ENCODE measurements around the gene GAD1. TPM values are rescaled to one million over a fixed set of nuclear protein-coding genes. Genes with fewer than 3 reads are reported as not detected.

GAD1 gene
- total and polyA plus RNA-seq, 11 donors: 0.04 to 0.51 (median 0.35) TPM; not detected in 7

DNA sequence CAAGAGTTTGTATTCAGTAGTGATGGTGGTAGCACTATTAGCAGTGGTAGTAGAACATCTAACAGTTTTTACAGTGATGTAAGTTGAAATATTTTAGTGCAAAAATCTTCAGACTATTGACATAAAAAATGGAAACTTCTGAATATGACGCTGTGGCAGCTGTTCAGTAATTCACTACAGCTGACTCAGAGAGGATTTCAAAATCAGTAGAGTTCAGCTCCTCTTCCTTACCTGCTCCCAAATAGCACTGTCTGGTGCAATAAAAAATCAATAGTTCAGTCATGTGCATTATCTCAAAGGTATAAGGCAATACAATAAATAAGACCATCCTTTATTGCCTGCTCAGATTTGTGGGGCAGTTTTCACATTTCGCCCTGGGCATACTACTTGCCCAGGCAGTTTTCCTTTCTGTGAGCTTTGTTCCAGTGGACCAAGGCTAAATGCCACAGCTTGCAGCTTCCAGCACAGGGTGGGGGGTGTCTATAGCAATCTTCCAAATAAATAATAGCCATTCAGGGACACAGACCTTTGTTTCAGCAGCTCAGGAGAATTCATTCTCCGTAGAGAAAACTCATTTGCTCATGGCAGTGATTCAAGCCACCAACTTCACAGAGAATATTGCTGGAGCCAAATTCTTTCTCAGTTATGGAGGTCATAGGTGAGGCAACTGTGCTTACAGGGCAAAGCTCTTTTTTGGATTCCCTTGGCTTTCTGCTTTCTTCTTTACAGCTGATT, 78.5 kb downstream of the GAD1 start:
- Histone ChIP-seq H3K27me3 (peaks cover 0 to 9% (median 0%) of the 10 kb centered on the region in 9 donors), H3K27ac (no peak overlapping the region), H3K9me3 (no peaks in the 10 kb centered on the region), H3K4me3 (no peak overlapping the region), H3K4me1 (no peaks in the 10 kb centered on the region), H3K36me3 (no peaks in the 10 kb centered on the region)
- no peak for TF ChIP-seq POLR2A (IDR thresholded peaks at IDR 0.05)
- TF ChIP-seq, protein P1, sequence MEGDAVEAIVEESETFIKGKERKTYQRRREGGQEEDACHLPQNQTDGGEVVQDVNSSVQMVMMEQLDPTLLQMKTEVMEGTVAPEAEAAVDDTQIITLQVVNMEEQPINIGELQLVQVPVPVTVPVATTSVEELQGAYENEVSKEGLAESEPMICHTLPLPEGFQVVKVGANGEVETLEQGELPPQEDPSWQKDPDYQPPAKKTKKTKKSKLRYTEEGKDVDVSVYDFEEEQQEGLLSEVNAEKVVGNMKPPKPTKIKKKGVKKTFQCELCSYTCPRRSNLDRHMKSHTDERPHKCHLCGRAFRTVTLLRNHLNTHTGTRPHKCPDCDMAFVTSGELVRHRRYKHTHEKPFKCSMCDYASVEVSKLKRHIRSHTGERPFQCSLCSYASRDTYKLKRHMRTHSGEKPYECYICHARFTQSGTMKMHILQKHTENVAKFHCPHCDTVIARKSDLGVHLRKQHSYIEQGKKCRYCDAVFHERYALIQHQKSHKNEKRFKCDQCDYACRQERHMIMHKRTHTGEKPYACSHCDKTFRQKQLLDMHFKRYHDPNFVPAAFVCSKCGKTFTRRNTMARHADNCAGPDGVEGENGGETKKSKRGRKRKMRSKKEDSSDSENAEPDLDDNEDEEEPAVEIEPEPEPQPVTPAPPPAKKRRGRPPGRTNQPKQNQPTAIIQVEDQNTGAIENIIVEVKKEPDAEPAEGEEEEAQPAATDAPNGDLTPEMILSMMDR (IDR thresholded peaks at IDR 0.05): no peak
- intact Hi-C loops (cut with DNase I): no loop called here
- ATAC-seq (no peak), DNase-seq (no peak)
- WGBS, 4 donors: 59 to 75% (median 63%) methylated on average over 3 of the region's 3 CpGs

DNA sequence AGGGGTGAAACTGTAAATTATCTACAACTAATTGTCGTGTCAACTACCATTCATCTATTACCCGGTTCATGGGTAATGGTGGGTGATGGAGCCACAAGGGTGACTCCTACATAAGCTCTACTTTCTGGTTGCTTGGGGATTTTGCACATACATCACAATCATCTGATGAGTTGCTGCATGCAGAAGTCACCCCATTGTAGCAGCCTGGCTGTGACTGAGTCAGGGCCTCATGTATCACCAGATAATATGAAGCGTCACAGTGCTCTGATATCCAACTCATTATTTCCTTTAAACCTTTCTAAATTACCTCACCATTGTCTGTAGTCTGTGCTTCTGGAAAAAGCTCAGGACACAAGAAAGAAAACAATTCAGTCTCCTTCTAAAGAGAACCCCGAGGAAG, 79.9 kb downstream of the GAD1 start:
- 66 to 87% (median 68%) methylated on average over 4 of the region's 4 CpGs for WGBS, 4 donors
- peaks cover 0 to 9% (median 0%) of the 10 kb centered on the region in 9 donors for H3K27me3 ChIP-seq
- H3K27ac ChIP-seq: no peak overlapping the region
- no peak for TF ChIP-seq POLR2A (IDR thresholded peaks at IDR 0.05)
- TF ChIP-seq, protein P1 (IDR thresholded peaks at IDR 0.05): no peak
- no peaks in the 10 kb centered on the region for H3K36me3 ChIP-seq
- no peaks in the 10 kb centered on the region for H3K4me1 ChIP-seq
- no peaks in the 10 kb centered on the region for H3K9me3 ChIP-seq
- intact Hi-C loops (cut with DNase I): no loop called here
- ATAC-seq (no peak), DNase-seq (no peak)
- no peak overlapping the region for H3K4me3 ChIP-seq

DNA sequence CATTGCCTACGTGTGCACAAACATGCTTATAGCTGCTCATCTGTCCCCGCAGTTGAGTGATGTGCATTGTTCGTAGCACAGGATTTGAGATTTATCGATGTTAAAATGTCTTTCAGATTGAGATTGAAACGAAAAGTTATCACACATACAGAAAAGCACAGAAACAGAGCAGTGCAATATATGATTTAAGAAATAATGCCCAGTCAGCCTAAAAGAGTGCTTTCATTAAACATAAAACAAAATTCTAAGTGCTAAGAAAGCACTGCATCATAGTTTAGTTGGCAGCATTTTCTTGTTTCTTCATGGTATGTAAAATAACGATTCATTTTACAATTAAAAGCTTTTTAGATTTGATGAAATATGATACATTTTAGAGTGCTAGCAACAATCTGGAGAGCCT, 80.4 kb downstream of the GAD1 start:
- 87 to 92% (median 90%) methylated on average over 6 of the region's 6 CpGs for WGBS, 4 donors
- Histone ChIP-seq H3K4me1 (no peaks in the 10 kb centered on the region), H3K27ac (no peak overlapping the region), H3K36me3 (no peaks in the 10 kb centered on the region), H3K27me3 (peaks cover 0 to 7% (median 0%) of the 10 kb centered on the region in 9 donors), H3K4me3 (no peak overlapping the region), H3K9me3 (no peaks in the 10 kb centered on the region)
- intact Hi-C loops (cut with DNase I): no loop called here
- TF ChIP-seq, protein P1 (IDR thresholded peaks at IDR 0.05): no peak
- no peak for TF ChIP-seq POLR2A (IDR thresholded peaks at IDR 0.05)
- no peak for ATAC-seq
- no peak for DNase-seq

DNA sequence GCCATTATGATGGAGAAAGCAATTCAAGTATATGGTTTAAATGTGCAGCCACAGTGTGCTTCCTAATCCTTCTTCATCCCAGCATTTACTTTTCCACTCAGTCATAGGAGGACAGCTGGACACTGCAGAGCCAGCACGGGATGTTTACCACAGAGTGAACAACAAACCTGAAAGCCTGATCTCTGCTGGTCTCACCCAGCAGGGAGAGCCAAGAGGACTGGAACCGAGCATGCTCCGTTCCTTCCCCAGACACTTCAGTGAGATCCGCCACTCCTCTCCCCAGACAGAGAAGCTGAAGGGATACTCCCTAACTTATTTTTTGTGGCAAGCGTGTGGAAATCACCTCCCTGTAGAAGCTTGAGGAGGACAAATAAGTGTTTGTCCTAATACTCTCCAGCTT, 89.2 kb downstream of the GAD1 start:
- DNase-seq: no peak
- no peak for ATAC-seq
- intact Hi-C loops (cut with DNase I): no loop called here
- H3K4me1 ChIP-seq: no peaks in the 10 kb centered on the region
- no peak overlapping the region for H3K27ac ChIP-seq
- TF ChIP-seq, protein P1 (IDR thresholded peaks at IDR 0.05): no peak
- TF ChIP-seq POLR2A (IDR thresholded peaks at IDR 0.05): no peak
- H3K4me3 ChIP-seq: no peak overlapping the region
- no peaks in the 10 kb centered on the region for H3K36me3 ChIP-seq
- whole genome bisulfite sequencing, 4 donors: 26 to 45% (median 40%) methylated on average over 5 of the region's 5 CpGs
- H3K9me3 ChIP-seq: peaks cover 0 to 33% (median 22%) of the 10 kb centered on the region in 12 donors
- H3K27me3 ChIP-seq: peaks cover 0 to 5% (median 0%) of the 10 kb centered on the region in 9 donors

Other genes with a start within 250 kb of the GAD1 start
- 1 to 10 TPM in 1 of 9 donors, under 1 TPM in 4, not detected in 4; 0.16 to 1.4 (median 0.28) TPM for gene SP5, start 101.5 kb upstream of the GAD1 start, total RNA-seq
- gene SP5, start 101.5 kb upstream of the GAD1 start, polyA plus RNA-seq: under 1 TPM; 0.08 to 0.23 TPM
- gene ERICH2, start 46.5 kb upstream of the GAD1 start, total RNA-seq: 1 to 10 TPM in 2 of 9 donors, under 1 TPM in 3, not detected in 4; 0.85 to 3.4 (median 0.98) TPM
- gene ERICH2, start 46.5 kb upstream of the GAD1 start, polyA plus RNA-seq: 1 to 10 TPM in 1 of 2 donors, under 1 TPM in 1; 0.22 to 1.9 TPM
- gene GORASP2, start 112.4 kb downstream of the GAD1 start, total RNA-seq: 10 to 100 TPM; 47.5 to 76.1 (median 62.6) TPM
- 10 to 100 TPM; 24.5 to 84.9 TPM for gene GORASP2, start 112.4 kb downstream of the GAD1 start, polyA plus RNA-seq